ENCODE measurements around the gene GNAT3.

GNAT3 gene

GRCh38 chr7:80463272-80463920, 48.5 kb downstream of the GNAT3 start:
- DNase-seq (ENCODE audit: low read depth), result no peak

- no peak for DNase-seq (ENCODE audit: low read depth)
Measured at GRCh38 chr7:80460857-80461256, 51.0 kb downstream of the GNAT3 start.

- no peak for DNase-seq (ENCODE audit: low read depth)
Measured at GRCh38 chr7:80459776-80460510, 51.9 kb downstream of the GNAT3 start.

- no peak for DNase-seq (ENCODE audit: low read depth)
Measured at GRCh38 chr7:80458822-80459725, 52.8 kb downstream of the GNAT3 start.

- DNase-seq (ENCODE audit: low read depth), result no peak
Measured at GRCh38 chr7:80453699-80454340, 58.0 kb downstream of the GNAT3 start.

GRCh38 chr7:80450621-80451308, 61.1 kb downstream of the GNAT3 start:
- no peak for DNase-seq (ENCODE audit: low read depth)

DNA sequence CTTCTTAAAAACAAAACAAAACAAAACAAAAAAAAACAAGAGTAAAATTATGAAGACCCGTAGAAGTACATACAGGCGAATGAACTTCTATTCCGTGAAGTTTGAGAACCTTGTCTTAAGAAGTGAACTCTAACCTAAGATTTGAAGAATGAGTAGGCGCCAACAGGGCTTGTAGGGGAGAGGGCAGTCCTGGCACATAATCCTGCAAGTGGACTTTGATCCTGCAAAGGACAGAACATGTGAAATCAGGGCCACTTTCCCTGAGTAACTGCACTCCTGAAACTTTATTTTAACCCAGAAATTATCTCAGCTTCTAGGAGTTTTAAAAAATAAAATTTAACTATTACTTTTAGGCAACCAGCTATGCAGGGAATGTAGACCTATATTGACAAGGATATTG, 62.0 kb downstream of the GNAT3 start:
- DNase-seq (ENCODE audit: low read depth), result no peak

DNA sequence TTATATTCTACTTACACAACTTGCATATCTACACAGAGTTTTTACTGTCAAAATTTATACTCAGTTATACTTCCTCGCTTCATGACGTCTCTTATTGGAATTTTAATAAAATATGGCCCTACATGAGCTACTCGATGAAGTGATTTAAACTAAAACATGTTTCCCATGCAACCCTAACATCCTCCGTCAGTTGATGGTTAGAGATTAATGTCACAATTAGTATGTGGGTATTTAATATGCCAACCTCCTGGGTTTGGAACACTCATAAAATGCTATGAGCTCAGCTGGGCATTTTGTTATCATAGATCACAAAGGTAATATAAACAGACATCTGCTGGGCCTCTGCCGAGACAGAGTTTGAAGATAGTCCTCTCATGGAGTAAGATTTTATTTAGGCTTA, 66.5 kb downstream of the GNAT3 start:
- no peak for DNase-seq (ENCODE audit: low read depth)

DNA sequence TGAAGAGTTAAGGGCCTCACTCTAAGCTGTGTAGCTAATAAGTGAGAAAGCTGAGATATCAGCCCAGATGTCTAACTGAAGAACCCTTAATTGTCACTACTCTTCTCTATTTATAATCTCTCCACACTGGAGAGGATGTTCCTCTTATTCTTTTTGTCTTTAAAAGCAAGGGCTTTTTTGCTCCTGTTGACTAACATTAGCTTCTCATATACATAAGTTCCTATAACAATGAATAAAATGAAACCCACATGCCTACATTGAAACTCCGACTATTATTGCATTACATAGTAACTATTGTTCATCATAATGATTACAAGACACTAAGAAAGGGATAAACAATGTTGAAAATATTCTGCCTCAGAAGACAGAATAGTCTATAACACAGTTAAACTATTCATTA, 67.1 kb downstream of the GNAT3 start:
- no peak for DNase-seq (ENCODE audit: low read depth)

DNA sequence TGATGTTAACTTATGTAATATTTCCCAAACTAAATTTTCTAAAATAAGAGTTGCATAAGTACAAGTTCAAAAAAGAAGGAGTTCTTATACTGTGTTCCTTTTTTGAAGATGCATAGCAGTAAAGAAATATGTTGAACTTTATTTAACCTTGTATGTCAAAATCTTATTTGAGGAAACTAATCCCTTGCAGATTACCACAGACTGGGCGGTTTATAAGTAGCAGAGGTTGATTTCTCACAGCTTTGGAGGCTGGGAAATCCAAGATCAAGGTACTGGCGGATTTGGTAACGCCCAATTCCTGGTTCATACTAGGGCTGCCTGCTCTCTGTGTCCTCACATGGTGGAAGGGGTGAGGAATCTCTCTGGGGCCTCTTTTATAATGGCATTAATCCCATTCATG, 68.5 kb downstream of the GNAT3 start:
- DNase-seq (ENCODE audit: low read depth), result no peak

- DNase-seq (ENCODE audit: low read depth), result no peak
Measured at GRCh38 chr7:80440883-80441282, 71.0 kb downstream of the GNAT3 start.

DNA sequence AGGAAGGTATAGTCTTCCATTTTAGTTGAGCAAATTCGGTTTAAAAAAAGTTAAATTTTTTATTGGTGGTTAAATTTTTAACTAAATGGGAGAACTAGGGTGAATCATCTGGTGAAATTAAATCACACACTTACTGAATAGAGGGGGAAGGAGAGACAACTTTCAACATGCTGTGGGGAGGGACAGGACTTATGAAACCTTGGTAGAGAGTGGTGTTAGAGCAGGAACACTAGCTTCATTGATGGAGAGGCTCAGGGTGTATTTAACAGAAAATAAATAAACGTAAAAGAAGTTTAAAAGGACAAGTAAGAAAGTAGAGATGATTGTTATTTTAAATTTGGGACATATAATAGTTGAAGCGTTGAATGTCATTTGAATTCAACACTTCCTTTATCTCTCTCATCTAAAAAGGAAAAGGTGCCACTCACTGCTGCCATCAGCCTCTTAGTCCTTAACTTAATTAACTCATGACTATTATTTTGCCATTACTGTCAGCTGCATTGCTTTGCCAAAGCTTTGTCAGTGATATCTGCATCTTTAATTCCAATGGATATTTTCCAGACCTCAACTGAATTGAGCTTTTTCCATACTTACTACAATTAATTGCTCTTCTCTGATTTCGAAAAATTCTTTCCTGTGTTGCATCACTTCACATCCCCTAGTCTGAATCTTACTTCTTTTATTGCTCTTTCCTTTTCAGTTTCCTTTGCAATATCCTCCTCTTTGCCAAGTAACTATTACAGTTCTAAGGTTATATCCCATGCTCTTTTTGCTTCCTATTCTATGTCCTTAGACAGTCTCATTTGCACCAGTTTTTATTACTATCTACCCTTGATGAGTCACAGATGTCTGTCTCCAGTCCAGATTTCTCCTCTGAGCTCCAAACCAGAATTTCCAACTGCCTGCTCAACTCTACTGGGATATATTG, 71.7 kb downstream of the GNAT3 start:
- no peak for DNase-seq (ENCODE audit: low read depth)

DNA sequence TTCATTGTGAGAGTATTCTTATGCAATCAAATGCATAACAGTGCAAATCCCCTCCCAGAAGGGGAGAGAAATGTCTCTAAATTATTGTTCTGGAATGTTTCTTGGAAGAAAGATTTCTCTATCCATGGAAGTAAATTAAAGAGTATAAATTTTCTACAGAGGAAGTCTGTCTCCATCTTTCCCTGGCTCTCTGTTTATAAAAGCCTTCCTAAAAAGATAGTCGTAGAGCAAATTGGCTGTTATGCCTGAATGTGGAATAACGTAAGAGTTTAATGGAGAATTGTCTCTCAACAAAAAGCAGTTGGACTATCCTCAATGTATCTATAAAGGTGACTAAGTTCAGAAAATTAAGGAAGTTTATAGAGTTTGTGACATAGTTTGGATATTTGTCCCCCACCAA, 76.3 kb downstream of the GNAT3 start:
- DNase-seq (ENCODE audit: low read depth), result no peak

- no peak for DNase-seq (ENCODE audit: low read depth)
Measured at GRCh38 chr7:80434047-80434446, 77.8 kb downstream of the GNAT3 start.

DNA sequence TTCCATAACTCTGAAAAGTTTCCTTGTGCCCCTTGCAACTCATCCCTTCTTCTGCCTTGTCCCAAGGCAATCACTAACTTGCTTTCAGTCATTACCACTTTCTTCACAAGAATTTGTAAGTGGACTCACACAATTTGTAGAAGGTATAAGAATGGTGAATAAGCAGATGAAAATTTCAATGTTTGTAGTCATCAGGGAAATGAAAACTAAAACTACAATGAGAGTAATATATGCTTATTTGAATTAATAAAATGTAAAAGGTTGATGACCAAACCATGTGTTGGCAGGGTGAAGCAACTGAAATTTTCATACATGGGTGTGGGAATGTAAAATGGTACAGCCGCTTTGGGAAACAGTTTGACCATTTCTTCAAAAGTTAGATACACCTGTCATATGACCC, 79.7 kb downstream of the GNAT3 start:
- no peak for DNase-seq (ENCODE audit: low read depth)

GRCh38 chr7:80429181-80429580, 82.7 kb downstream of the GNAT3 start:
- DNase-seq (ENCODE audit: low read depth), result no peak

DNA sequence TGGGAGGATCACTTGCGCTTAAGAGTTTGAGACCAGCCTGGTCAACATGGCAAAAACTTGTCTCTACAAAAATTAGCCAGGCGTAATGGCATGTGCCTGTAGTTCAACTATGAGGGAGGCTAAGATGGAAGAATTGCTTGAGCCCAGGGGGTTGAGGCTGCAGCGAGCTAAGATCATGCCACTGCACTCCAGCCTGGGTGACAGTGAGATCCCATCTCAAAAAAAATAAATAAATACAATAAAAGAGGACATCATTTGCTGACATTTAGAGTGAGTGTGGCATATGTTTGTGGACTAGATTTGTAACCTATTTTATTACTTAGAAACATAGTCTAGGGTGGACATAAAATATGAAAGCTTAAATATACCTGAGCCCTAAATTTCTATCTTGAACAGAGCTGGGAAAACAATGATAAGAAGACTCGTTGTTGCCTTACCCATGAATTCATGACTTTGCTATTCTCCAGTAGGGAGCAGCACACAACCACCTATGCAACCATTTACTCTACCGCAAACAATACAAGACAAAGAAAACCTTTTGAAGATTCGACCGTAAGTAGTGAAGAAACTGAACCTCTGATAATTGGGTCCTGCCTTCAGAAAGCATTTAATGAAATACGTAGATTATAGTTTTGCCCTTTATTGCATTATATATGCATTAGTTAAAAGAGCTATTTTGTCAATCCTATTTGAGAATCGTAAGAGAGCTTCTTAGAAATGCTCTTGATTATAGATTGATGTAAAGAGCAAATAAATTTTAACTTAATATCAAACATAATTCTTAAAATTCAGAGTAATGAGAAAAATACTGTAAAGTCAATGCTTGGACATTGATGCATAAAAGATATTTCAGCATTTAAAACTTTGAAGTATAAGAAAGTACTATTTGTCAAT, 83.5 kb downstream of the GNAT3 start:
- no peak for DNase-seq (ENCODE audit: low read depth)

DNA sequence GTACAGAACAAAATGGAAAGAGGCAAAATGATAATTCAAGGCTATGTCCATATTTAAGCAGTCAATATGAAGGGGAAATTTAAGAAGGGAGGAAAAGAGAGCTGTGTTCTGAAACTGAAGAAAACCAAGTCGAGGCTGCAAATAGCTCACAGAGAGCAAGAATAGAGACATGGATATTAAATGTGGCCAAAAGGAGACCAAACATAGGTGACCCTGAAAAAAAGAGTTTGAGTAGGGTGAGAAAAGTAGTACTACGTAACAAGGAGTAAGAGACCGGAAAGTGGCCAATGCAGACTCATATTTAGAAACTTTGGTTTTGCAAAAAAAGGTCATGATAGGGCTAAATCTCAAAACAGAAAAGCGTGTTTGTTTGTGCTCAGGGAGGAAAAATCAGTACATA, 84.6 kb downstream of the GNAT3 start:
- DNase-seq (ENCODE audit: low read depth), result no peak

DNA sequence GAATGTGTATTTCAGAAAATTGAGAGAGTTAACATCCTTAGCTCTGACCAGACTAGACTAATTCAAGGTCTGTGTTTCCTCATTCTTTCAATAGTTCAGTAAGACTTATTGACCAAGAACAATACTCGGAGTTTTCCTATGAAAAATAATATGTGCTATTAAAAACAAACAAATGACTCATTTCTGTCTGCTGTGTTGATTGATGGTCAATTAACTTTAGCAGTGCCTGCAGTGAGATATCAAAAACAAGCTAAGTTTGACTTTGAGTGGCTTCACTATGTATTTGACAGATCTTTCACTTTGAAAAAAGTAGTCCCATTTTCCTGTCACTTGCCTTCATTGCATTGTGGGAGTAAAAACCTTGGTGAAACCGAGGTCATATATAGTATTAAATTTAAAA, 91.0 kb downstream of the GNAT3 start:
- no peak for DNase-seq (ENCODE audit: low read depth)
